ENCODE measurements around the gene PLA2G4D.
A peak's percentile ranks its signal among the peaks of the same experiment; 100 is the strongest.

Gene PLA2G4D

DNA sequence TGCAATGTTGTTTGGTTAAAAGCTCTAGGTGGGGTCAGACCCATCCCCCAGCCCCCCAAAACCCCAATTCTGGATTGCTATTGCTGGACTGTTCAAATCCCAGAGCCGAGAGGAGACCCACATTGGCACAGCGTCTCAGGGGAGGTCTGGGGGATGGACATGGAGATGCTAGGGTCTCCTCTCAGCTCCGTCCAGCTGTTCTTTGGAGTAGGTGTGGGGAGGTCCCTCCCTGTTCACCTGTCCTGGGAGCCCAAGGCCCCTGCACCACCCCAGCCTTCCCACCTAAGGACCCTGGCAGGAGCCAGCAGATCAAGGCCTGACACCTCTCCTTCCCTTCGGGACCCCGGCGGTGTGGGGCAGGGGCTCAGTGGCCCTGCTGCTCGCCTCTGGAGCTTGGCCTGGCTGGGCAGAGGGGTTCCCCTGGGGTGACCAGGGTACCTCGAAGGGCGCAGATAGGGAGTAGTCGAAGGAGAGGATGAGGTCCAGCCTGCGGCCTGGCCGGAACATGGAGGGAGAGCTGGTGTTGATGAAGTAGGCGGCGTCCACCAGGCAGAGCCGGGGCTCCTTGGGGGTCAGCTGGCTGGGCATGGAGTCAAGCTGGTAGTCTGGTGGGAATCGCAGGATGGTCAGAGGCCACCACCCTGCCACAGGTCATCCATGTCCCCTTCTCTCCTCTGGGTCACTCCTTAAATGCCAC is 23.9 kb downstream of the PLA2G4D start:
- DNase-seq, result no peak

DNA sequence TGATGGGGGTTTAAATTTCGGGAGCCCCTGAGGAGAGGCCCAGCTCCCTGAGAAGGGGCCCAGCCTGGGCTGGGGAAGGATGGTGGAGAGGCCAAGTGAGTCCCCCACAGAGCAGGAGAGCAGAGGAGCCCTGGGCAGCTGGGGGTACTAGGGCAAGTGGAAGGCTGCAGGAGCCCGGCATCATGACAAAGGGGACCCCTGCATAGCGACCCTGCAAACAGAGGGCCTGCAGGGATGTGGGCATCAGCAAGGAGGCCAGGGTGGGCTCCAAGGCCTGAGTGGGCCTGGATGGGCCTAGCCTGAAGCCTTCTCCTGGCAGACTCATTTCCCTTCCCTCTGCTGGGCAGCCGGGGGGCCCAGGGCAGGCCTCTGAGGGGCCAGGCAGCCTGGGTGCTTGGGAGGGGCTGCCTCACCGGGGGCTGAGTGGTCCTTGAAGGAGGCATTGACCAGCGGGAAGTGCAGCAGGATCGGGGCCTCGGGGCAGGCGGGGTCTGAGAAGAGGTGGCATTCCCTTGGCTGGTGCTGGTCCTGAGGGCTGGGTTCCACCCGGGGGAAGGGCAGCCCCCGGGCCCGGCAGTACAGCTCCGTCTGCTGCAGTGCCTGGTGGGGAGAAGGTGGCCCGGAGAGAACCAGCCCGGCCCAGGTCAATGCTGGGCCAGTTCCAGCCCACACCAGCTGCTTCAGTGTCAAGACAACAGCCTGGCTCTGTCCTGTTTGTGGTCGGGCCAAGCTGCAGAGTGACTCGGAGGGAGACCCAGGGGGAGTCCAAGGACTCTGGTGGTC is 24.7 kb downstream of the PLA2G4D start:
- DNase-seq, result no peak

DNA sequence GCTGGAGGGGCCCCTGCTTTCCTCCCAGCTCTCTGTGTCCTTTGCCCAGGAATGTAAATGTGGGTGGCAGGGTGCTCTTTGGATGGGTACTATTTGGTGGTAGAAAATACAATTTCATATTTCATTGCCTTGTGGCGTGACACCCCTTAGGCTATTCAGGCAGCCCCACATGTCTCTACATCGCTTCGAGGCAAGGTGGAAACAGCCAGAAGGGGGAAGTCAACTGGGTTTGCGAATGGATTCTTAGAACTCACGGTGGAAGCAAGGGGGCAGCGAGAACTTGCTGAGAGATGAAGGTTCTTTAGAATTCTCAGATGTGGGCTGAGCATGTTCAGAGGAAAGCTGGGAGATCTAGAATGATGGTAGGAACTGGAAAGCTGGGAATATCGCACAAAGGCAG is 25.3 kb downstream of the PLA2G4D start:
- DNase-seq, result no peak

DNA sequence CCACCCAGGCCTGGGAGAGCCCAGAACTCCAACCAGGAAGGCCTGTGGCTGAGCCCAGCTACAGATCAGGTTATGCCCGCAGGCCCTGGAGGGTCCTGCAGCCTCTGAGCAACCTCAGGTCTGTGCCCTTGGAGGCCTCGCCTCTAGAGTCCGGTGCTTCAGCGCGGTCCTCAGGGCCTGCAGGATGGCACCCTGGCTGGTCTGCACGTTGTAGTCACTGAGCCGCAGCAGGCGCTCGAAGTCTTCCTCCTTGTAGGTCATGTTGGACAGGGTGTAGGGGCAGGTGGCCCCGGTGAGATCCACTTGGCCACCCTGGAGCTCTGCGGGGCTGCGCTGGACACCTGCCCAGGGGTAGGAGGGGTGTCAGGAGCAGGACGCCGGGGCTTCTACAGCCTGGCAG is 25.8 kb downstream of the PLA2G4D start:
- DNase-seq, result no peak

DNA sequence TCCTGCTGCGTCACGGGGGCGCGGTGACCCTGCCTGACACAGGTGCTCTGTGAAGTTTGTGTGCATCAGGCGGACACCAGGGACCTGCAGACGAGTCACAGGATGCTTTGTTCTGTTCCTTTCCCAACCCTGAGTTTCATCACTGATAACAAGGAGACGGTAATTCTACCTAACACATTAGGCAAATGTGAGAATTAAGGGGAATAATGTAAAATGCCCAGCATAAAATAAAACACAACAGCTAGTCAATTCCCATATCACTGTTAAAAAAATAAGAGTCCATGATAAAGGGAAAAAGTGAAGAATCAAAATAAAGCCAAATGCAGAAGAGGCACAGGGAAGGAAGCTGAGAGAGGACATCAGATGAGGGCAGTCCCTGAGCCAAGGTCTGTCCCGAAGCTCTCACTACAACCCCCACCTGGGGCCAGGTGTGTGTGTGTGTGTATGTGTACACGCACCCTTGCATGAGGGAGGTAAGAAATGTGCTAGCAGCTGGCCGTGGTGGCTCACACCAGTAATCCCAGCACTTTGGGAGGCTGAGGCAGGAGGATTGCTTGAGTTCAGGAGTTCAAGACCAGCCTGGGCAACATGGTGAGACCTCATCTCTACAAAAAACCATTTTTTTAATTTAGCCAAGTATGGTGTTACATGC is 27.5 kb downstream of the PLA2G4D start:
- no peak for DNase-seq

DNA sequence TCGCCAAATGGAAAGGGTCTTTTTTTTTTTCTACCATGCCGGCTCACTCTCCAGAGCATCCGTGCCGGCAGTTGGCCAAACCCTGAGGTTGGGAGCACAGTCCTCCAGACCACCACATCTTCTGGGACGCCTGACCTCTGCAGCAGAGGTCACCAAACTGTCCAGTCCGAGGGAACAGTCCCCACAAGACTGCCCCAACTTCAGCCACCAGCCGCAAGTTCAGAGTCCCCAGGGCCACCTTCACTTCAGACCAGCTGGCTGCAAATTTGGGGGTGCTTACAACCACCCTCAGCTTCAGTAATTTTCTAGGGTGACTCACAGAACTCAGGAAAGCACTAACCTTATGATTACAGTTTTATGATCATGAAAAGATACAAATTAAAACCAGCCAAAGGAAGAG is 28.9 kb downstream of the PLA2G4D start:
- DNase-seq, result no peak

DNA sequence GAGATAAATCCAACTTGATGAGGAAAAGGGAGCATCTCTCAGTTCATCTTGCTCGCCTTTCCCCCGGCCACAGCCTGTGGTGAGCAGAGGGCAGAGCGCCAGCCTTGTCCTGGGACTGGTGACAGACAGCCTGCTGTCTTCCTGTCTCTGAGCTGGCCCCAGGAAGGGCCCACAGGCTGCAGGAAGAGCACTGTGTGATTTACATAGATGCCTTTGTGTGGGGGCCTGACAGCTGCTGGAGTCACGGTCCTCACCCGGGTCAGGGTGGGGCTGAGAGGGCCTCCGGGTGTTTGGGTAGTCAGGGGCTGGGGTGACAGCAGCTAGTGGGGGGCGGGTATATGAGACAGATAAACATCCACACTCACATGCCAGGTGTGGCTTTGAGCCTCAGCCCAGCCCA is 29.3 kb downstream of the PLA2G4D start:
- no peak for DNase-seq

DNA sequence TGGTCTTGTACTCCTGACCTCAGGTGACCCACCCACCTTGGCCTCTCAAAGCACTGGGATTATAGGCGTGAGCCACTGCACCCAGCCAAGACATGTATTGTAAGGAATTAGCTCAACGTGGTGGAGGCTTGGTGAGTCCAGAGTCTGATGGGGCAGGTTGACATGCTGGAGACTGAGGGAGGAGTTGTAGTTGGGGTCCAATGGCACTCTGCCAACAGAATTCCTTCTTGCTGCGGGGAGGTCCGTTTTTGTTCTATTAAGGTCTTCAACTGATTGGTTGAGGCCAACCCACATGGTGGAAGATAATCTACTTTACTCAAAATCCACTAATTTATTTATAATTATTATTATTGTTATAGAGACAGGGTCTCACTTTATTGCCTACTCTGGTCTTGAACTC is 30.1 kb downstream of the PLA2G4D start:
- no peak for DNase-seq

DNA sequence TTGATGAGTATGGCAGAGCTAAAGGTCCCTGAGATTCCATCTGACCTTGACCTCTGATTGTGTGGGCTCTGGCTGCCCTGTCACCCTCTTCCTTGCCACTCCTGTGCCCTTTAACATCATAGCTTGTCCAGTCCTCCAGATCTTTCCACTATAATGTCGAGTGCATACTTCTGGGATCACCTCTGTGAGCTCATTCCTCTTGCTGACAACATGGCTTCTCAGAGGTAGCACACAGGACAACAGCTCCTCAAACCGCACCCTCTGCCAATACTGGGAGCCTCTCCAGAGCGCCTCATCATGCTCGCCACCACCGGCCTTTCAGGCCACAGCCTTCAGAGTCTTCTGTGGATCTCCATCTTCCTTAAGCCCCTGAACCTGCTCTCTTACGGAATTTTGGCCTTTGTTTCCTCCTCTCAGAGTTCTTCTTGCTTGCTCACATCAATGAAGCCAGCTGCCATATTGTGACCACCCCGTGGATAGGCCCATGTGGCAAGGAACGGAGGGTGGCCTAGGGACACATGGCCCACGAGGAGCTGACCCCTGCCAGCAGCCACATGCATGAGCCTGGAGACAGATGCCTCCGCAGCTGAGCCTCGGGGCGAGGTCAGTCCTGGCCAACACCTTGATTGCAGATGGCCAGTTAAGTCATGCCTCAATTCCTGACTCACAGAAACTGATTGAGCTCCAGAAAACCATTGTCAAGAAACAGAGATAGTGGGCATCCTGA is 31.1 kb downstream of the PLA2G4D start:
- DNase-seq, result no peak

DNA sequence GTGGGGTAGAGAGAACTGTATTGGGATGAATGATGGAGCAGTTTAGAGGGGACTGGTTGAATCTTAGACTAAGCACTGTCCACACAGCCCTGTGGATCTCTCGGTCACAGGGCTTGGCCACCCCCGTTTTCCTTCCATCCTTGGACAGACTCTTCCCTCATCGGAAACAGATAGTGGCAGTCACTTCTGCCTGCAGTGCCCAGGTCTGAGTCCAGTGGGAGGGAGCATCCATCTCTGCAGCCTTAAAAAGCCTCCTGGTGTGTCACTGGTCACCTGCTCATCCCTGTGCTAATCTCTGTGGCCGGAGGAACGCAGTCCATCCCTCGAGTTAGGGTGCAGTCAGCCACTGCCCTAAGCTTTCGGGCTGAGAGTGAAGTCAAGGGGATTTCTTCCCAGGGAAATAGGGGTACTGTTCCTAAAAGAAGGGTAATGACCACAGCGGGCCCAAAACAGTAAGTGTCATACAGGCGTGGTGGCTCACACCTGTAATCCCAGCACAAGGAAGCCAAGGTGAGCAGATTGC is 32.0 kb downstream of the PLA2G4D start:
- no peak for DNase-seq

DNA sequence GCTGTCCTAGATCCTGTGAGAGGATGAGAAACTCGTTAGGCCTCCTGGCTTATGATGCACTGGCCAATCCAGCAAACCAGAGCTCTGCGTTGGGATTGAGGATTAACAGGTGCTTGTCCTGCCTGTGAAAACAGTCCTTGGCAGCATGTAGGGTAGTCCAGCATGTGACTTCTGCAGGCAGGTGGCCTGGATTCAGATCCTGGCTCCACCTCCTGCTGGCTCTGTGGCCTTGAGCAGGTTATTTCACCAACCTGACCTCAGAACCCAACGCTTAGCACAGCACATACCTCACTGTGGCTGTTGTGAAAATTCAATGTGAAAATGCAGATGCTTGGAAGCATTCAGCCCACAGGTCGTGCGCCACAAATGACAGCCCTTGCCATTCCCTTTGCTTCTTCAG is 33.6 kb downstream of the PLA2G4D start:
- no peak for DNase-seq

DNA sequence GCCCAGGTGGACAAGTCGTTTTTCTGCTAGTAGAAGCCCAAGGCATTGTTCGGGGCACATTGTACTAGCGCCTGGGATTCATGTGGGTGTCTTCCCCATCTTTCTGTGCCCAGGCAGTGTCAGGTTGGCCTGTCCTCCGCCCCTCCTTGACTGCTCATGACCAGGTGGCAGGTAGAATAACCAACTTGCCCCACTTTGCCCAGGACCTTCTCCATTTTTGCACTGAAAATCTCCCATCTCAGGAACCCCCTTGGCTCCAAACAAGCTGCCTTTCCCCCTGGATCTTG is 33.9 kb downstream of the PLA2G4D start:
- DNase-seq, result no peak

DNA sequence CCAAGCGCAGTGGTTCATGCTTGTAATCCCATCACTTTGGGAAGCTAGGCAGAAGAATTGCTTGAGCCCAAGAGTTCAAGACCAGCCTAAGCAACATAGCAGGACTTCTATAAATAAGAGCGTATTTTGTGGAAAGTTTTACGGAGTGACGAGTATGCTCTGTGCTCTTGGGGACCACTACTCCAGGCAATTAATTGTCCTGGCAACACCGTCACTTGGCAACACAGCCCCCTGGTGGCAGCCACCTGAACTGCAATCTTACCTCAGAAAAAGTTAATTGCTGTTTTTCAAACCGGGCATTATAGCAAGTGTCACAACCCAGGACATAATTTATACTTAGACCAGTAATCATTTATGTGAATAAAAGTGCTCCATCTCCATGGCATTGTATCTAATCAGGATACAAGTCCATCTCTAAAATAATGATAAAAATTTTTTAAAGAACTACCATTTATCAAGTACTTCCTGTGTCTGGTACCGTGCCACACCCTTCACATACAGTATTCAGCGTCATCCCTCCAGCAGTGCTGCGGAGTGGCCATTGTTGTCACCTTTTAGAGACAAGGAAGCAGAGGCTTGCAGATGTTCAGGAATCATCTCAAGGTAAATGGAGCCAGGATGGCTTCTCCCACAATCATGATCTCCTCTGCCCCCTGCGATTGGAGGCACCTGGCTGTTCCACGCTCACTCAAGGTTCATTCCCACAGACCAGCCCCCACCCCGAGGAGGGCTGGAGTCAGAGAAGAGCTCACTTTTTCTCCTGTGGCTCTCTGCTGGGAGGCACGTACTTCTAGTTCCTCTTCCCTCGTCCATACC is 34.5 kb downstream of the PLA2G4D start:
- peak; percentile 21 for DNase-seq

DNA sequence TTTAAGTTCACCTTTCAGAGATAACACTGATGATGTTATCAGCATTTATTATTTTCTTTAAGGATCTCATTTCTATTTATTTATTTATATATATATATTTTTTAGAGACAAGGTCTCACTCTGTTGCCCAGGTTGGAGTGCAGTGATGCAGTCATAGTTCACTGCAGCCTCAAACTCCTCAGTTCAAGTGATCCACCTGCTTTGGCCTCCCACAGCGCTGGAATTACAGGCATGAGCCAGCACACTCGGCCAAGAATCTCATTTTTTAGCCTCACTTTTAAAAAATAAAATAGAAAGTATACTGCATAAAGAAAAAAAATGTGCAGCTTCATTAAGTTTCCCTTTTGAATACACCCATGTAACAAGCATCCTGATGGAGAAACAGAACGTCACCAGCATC is 35.6 kb downstream of the PLA2G4D start:
- no peak for DNase-seq

DNA sequence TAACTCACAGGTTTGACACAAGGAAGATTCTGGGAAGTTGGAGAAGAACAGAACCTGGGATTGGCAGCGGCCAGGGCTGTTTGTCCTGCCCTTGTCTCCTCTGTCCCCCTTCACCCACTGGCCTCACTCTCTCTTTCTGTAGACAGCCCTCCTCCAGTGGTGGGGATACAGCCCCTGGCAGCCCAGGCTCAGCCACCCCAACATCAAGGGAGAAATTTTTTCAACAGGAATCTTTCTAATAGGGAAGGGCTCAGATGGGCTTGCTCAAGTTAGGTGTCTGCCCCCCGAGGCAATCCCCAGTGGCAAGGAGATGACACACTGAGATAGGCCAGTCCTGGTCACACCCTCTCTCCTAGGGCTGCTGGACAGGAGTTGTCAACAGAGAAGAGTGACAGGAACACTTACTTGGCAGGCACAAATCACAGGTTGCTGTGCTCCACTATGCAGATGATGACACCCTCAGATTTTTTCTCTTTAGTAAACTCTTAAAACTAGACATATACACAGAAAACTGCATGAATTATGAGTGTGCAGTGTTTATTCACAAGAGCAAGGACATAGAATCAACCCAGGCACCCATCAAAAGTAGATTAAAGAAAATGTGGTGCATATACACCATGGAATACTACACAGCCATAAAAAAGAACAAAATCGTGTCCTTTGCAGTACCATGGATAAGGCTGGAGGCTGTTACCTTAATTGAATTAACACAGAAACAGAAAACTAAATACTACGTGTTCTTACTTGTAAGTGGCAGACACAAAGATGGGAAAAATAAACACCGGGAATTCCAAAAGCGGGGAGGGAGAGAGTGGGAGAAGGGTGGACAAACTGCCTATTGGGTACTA is 36.3 kb downstream of the PLA2G4D start:
- DNase-seq, result no peak

DNA sequence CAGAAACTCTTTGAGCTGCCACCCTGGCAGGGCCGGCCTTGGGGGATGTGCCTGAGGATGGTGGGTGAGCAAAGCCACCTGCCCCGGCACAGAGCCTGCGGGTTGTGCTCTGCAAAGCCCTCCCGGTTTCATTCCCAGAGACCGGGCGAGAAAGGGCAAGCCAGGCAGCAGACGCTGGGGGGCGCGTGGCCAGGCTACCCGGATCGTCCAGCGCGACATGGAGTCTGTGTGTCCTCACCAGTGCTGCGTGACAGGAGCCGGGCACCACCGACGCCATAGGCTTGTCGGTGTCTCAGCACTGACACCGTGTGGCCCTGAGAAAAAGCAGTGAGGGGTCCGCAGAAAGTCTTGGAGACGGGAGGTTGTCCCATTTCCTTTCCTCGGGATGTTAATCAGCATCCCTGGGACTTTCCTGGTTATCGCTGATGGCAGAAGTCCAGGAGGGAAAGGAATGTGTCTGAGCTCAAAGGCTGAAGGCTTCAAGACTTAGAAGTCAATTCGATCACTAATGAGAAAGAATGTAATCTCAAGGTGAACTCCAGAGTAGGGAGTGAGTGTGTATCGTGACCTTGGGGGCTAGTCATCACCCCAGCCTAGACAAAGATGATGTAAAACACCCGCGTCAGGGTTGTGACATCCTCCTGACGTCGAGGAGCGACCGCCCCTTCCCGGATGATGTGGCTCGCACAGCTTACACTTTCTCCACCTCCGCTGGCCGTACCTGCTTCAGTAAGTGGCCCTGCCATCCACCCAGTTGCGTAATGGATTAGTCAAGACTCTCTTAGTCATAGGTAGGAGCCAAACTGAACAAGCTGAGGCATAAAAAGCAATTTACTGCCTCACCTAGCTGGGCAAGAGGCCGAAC is 37.2 kb downstream of the PLA2G4D start:
- peak; percentile 74 for DNase-seq

DNA sequence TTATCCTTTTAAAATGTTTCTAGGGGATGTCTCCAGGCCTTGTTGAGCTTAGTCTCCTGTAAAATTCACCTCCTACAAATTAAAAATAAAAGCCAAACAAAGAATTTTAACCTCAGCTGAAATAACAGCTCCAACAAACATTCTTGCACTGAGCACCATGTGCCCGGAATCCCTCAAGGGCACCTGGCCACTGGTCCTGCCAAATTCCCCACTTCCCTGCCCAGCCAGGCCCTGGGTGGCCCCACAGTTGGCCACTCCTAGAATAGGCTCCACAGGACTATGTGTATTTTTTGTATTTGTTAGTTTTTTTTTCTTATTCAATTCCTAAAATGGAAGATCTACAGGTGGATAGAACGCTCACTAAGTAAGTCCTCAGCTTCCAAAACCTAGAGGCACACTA is 40.4 kb downstream of the PLA2G4D start:
- DNase-seq, result no peak

DNA sequence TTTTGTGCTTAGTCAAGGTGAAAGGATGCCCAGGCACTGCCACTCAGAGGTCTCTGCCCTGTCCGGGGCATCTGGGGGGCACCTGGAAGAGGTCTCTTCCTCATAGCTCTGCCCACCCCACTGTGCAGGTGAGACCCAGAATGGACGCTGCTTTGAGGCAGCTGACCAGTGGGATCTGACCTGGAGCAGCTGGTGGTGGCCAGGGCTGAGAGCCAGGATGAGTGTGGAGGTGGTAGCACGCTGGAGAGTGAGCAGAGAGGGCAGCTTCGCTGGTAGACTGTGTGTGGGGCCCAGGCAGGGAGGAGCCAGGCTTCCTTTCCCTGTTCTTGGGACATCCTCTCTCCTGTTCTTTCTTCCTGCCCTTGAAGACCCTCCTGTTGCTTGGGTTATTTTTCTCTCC is 41.4 kb downstream of the PLA2G4D start:
- DNase-seq, result no peak

DNA sequence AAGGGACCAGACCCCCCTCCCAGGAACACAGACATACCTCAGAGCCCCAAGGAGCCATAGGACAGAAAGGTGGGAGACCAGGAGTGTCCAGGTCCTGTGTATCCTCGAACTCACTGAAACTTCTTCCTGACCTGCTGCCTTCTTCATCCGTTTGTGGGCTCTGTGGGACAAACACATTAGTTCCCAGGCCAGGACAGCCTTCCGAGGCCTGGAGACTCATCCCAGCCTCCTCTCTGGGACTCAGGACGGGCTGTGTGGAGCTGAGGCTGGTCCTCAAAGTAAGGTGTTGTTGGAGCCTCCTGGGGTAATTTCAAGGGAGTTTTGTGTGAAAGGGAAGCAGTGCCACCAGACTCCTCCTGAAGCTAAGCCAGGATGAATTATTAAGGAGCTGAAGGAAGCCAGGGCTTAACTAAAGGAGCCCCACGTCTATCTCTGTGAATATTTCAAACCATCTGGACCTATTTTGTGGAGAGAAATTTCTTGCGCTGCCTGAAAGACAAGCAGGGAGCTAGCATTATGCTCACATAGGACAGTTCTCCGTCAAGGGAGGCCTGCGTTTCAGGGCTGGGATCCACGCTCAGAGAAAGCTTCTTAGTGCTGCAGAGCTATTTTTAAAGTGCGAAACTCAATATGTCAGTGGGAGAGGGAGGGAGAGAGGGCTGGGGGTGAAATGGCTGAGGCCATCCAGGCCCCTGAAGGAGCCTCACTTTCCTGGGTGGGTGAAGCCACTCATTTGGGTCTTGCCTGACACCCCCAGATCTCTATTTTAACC is 43.7 kb downstream of the PLA2G4D start:
- no peak for DNase-seq

DNA sequence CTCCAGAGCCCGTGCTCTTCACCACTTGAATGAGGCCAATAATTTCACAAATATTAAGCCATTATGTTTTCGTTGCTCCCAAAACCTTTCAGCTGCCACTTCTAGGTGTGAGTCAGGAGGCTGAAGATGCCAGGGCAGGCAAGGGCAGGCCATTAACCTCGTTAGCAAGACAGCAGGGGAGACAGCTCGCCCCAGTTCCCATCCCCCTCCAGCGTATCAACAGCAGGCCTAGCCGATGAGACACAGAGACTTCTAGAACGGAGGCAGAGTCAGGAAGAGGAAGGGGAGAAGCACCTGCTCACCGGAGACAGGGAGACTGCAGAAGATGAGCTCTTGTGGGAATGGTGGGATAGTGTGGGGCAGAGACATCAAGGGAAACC is 45.6 kb downstream of the PLA2G4D start:
- DNase-seq, result no peak

Measured in fibroblast of skin of right quadriceps (primary cell).